ENCODE results near the gene PLEKHG4B. TPM values are rescaled to one million over a fixed set of nuclear protein-coding genes. Genes with fewer than 3 reads are reported as not detected.

Gene PLEKHG4B
- polyA plus RNA-seq, 1 donor (not counting 4 experiments of a cell fraction or from before 2014, with no cell fraction given), result not detected

- Histone ChIP-seq H3K4me3 (ENCODE audit: control insufficient read depth in 2 of 3, extremely low read depth in 1 of 3, insufficient read depth in 2 of 3, low read depth in 1 of 3, low read length in 3 of 3) (no peak overlapping the region), H3K27ac (ENCODE audit: control insufficient read depth, insufficient read depth, low read length) (no peak overlapping the region), H3K27me3 (ENCODE audit: control insufficient read depth, extremely low read depth, insufficient read depth, low read length) (peaks cover 14% of the 10 kb centered on the region), H3K9me1 (ENCODE audit: control insufficient read depth, extremely low read depth, insufficient read depth, low read length) (no peaks in the 10 kb centered on the region), H3K4me1 (ENCODE audit: control insufficient read depth, extremely low read depth, insufficient read depth, low read length) (no peaks in the 10 kb centered on the region), H3K9ac (ENCODE audit: control insufficient read depth, extremely low read depth, insufficient read depth, low read length) (no peak overlapping the region), H3K79me2 (ENCODE audit: control insufficient read depth, insufficient read depth, low read length) (no peaks in the 10 kb centered on the region), H2AFZ (ENCODE audit: control insufficient read depth, low read length) (no peak overlapping the region), H3K36me3 (ENCODE audit: control insufficient read depth in 2 of 2, extremely low read depth in 1 of 2, insufficient read depth in 2 of 2, low read length in 2 of 2) (no peaks in the 10 kb centered on the region), H3K9me3 (ENCODE audit: control insufficient read depth, low read depth, low read length) (no peaks in the 10 kb centered on the region), H4K20me1 (ENCODE audit: control insufficient read depth, extremely low read depth, insufficient read depth, low read length) (no peaks in the 10 kb centered on the region), H3K4me2 (ENCODE audit: control insufficient read depth, extremely low read depth, insufficient read depth, low read depth, low read length) (no peak overlapping the region)
- no peak for FAIRE-seq
- no peak for TF ChIP-seq CTCF (optimal IDR thresholded peaks at IDR 0.05 in 1 of 3, IDR thresholded peaks at IDR 0.05 in 1 of 3, conservative IDR thresholded peaks at IDR 0.05 in 1 of 3; ENCODE audit: extremely low read depth in 1 of 3, insufficient read depth in 2 of 3, low read length in 3 of 3)
- TF ChIP-seq EZH2 (IDR thresholded peaks at IDR 0.05; ENCODE audit: low read length), result no peak
- DNase-seq (ENCODE audit: low read depth, low spot score), result no peak
- dilution Hi-C loops (cut with MboI; ENCODE audit: extremely low pct_ligation_motif_present, low sequenced_read_pairs), result no loop called here
Observed at GRCh38 chr5:176296-176823, 84.4 kb downstream of the PLEKHG4B start.

- DNase-seq (ENCODE audit: low read depth, low spot score), result no peak
- H3K4me3 ChIP-seq (ENCODE audit: control insufficient read depth in 2 of 3, extremely low read depth in 1 of 3, insufficient read depth in 2 of 3, low read depth in 1 of 3, low read length in 3 of 3), result no peak overlapping the region
- no peak overlapping the region for H3K4me2 ChIP-seq (ENCODE audit: control insufficient read depth, extremely low read depth, insufficient read depth, low read depth, low read length)
- TF ChIP-seq EZH2 (IDR thresholded peaks at IDR 0.05; ENCODE audit: low read length) (no peak), CTCF (optimal IDR thresholded peaks at IDR 0.05 in 1 of 3, IDR thresholded peaks at IDR 0.05 in 1 of 3, conservative IDR thresholded peaks at IDR 0.05 in 1 of 3; ENCODE audit: extremely low read depth in 1 of 3, insufficient read depth in 2 of 3, low read length in 3 of 3) (no peak)
- FAIRE-seq, result no peak
- H3K79me2 ChIP-seq (ENCODE audit: control insufficient read depth, insufficient read depth, low read length), result no peaks in the 10 kb centered on the region
- H3K9me3 ChIP-seq (ENCODE audit: control insufficient read depth, low read depth, low read length), result no peaks in the 10 kb centered on the region
- H3K27ac ChIP-seq (ENCODE audit: control insufficient read depth, insufficient read depth, low read length), result no peak overlapping the region
- dilution Hi-C loops (cut with MboI; ENCODE audit: extremely low pct_ligation_motif_present, low sequenced_read_pairs), result no loop called here
- H3K9me1 ChIP-seq (ENCODE audit: control insufficient read depth, extremely low read depth, insufficient read depth, low read length), result no peaks in the 10 kb centered on the region
- no peak overlapping the region for H3K9ac ChIP-seq (ENCODE audit: control insufficient read depth, extremely low read depth, insufficient read depth, low read length)
- no peaks in the 10 kb centered on the region for H3K4me1 ChIP-seq (ENCODE audit: control insufficient read depth, extremely low read depth, insufficient read depth, low read length)
- no peaks in the 10 kb centered on the region for H3K36me3 ChIP-seq (ENCODE audit: control insufficient read depth in 2 of 2, extremely low read depth in 1 of 2, insufficient read depth in 2 of 2, low read length in 2 of 2)
- no peaks in the 10 kb centered on the region for H4K20me1 ChIP-seq (ENCODE audit: control insufficient read depth, extremely low read depth, insufficient read depth, low read length)
- no peak overlapping the region for H2AFZ ChIP-seq (ENCODE audit: control insufficient read depth, low read length)
- peaks cover 16% of the 10 kb centered on the region for H3K27me3 ChIP-seq (ENCODE audit: control insufficient read depth, extremely low read depth, insufficient read depth, low read length)
Observed at GRCh38 chr5:178110-178509, 86.1 kb downstream of the PLEKHG4B start.

All from keratinocyte (primary cell).